MG63 (cell line): Measurements from ENCODE around the gene CCDC27. TPM values are rescaled to one million over a fixed set of nuclear protein-coding genes. Genes with fewer than 3 reads are reported as not detected.
"Not testable (repeated sequence)": the region's sequence is repeated elsewhere in the genome, so short reads cannot be mapped to it uniquely, and the experiment has no call there.

Experiments
- DNase-seq: peaks from one replicate; pipeline ENCODE4 v3.0.0-alpha.2; 2020
- H3K27me3 ChIP-seq: fragments of 250-450 bp; sonication (Bioruptor Pico); 2 replicates; pipeline ENCODE4 v1.5.1; 2020; ENCODE audit warnings: mild to moderate bottlenecking, moderate library complexity
- H3K36me3 ChIP-seq: fragments of 250-450 bp; sonication (Bioruptor Pico); 2 replicates; pipeline ENCODE4 v1.5.1; 2020; ENCODE audit warnings: mild to moderate bottlenecking, moderate library complexity
- H3K4me3 ChIP-seq: fragments of 250-450 bp; sonication (Bioruptor Pico); 2 replicates; pipeline ENCODE4 v1.5.1; 2020; ENCODE audit warnings: mild to moderate bottlenecking, moderate library complexity
- H3K9me3 ChIP-seq: fragments of 250-450 bp; sonication (Bioruptor Pico); 2 replicates; pipeline ENCODE4 v1.5.1; 2020; ENCODE audit warnings: mild to moderate bottlenecking, moderate library complexity
- total RNA-seq: library from RNA; depleted of rRNA; stranded (reverse); fragments of >200 nt; shearing (Covaris generic); gene quantifications from 2 replicates; pipeline ENCODE4 v1.2.3, GENCODE V29; 2014; ENCODE audit warnings: low replicate concordance

Gene CCDC27
- total RNA-seq, 1 experiment from 2014 or later: not detected

DNA sequence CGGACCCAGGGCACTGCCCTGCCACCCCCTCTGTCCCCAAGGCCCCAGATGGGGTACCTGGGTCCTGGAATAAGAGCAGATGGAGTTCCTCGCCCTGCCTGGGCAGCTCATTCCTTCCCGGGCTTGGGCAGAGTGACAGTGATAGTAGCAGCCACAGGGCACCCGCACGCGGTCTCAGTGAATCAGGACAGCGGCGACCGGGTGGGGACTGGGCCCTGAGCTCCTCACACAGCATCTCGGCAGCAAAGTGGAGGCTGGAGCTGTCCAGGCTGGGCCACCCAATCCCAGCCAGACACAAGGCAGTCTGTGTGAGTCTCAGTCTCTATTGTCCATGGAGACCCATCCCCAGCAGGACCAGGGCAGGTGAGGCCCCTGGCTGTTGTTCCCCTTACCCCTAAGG lies 37.4 kb upstream of the CCDC27 start:
- no peak overlapping the region for H3K4me3 ChIP-seq
- H3K9me3 ChIP-seq: no peaks in the 10 kb centered on the region
- no peaks in the 10 kb centered on the region for H3K36me3 ChIP-seq
- DNase-seq: no peak
- no peaks in the 10 kb centered on the region for H3K27me3 ChIP-seq

DNA sequence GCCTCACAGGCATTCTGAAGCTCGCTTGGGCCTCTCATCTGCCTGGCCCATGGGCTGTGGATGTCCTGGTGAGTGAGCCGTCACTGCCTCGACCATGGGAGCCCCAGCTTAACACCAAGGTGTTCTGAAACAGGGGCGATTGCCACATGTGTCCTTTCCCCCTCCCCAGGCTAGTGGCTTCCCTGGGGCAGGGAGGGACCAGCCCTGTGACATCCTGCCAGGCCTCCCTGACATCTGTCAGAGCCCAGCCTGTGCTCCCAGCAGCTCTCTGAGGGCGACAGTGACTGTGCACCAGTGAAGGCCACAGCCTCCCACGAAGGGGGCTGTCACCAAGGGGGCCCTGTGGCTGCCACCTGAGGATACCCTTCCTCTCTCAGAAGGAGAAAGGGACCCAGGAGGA lies 35.9 kb upstream of the CCDC27 start:
- Histone ChIP-seq H3K36me3 (no peaks in the 10 kb centered on the region), H3K9me3 (no peaks in the 10 kb centered on the region), H3K27me3 (no peaks in the 10 kb centered on the region), H3K4me3 (no peak overlapping the region)
- DNase-seq: no peak

DNA sequence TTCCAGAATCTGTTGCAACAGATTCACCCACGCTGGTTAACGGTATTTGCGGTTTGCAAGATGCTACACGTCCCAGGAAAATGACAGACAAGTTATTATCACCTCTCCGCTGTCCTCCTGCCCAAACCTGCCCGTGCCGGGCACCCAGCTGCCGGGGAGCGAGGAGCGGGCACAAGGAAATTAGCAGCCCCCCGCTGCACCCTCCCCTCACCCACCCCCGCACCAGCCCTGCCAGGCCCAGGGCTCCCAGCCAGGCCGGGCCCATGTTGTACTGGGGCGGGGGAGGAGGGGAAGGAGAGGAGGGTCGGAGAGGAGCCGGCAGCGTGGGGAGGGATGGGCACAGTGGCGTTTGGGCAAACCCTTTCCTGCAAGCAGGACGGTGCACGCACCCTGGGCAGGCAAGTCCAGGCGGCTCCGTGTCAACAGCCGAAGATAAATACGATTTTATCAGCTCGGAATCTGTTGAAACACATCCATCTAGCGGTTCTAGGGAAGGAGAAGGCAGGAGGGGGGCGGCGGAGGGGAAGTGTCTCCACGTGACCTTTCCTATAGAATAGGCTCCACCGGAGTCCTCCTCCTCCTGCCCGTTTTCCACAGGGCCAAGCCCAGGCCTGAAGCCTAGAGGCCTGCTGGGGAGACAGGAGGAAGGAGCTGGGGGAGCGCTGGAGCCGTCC lies 35.1 kb upstream of the CCDC27 start:
- Histone ChIP-seq H3K36me3 (no peaks in the 10 kb centered on the region), H3K27me3 (no peaks in the 10 kb centered on the region), H3K9me3 (no peaks in the 10 kb centered on the region), H3K4me3 (no peak overlapping the region)
- no peak for DNase-seq

DNA sequence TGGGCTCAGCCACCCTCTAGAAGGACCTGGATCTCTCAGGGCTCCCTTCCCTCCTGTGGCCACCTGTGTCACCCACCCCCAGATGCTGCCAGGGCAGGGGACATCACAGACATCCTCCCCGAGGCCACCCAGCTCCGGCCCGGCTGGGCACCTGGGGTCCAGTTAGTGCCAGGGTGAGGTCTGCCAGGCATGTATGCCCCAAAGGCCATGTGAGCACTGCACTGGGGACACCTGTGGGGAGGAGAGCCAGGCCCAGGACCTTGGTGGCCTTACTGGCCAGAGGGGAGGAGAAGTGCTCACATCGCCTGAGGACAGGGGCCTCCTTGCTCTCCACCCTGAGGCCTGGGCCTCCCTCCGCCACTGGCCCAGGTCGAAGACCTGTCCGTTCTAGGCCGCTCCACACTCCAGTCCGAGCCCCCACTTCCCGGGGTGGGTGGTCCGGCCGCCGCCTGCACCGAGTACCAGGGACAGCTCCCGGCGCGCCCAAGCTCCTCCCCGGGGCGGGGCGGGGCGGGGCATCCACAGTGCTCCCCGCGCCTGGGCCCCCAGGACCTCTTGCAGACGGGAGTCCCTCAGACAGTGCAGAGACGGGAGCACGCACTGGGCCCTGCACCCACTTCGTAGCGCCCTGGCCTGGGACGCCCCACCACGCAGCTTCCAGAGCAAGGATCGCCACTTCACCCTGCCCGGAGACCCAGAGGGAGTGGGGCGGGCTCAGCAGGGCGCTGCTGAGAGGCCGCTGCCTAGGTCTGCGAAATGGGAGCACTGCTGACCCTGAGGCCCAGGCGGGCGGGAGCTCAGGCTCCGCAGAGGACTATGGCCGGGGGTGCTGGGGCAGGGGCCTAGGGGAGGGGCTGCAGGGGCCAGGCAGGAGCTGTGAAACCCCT lies 34.3 kb upstream of the CCDC27 start:
- DNase-seq: no peak
- Histone ChIP-seq H3K36me3 (no peaks in the 10 kb centered on the region), H3K9me3 (no peaks in the 10 kb centered on the region), H3K4me3 (no peak overlapping the region), H3K27me3 (no peaks in the 10 kb centered on the region)

DNA sequence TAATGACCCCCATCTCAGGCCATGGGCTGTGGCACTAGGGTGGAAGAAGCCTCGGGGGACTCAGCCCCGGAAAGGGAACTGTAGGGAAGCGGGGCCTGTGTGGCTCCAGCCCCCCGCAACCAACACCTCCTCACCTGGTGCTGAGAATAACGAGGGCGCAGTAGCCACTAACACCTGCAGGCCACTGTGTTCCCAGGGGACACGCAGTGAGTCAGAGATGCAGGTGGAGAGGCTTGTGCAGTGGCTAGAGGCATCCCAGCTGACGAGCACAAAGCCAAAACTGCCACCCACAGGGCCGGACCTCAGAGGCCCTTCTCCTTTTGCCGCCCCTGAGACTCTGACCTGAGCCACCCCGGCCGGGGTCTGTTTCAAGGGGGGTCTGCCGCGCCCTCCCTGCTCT lies 33.5 kb upstream of the CCDC27 start:
- DNase-seq: no peak
- no peaks in the 10 kb centered on the region for H3K27me3 ChIP-seq
- H3K9me3 ChIP-seq: no peaks in the 10 kb centered on the region
- no peaks in the 10 kb centered on the region for H3K36me3 ChIP-seq
- H3K4me3 ChIP-seq: no peak overlapping the region

DNA sequence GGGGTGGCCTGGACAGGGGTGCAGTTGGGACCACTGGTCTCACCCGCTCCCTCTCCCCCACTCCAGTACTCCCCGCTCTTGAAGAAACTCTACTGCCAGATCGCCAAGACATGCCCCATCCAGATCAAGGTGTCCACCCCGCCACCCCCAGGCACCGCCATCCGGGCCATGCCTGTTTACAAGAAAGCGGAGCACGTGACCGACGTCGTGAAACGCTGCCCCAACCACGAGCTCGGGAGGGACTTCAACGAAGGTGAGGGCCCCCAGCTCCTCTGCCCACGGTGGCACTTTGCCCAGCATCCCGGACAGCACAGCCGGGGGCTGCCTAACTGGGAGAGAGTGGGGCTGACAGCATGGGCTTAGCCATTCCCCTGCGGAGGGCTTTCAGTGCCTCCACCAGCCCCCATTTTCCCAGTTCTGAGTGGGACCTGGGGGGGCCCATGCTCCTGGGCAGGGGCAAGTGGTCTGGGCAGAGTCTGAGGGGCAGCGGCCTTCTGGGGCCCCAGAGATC lies 30.2 kb upstream of the CCDC27 start:
- no peak for DNase-seq

DNA sequence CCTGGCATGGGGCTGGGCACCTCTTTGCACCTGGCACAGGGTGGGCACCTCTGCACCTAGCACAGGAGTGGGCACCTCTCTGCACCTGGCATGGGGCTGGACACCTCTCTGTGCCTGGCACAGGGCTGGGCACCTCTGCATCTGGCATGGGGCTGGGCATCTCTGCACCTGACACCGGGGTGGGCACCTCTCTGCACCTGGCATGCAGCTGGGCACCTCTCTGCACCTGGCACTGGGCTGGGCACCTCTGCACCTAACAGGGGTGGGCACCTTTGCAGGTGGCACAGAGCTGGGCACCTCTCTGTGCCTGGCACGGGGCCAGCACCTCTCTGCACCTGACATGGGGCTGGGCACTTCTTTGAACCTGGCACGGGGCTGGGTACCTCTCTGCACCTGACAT lies 29.4 kb upstream of the CCDC27 start:
- DNase-seq: no peak

More for the DNA sequence above, 30.2 kb upstream of the CCDC27 start:
- Histone ChIP-seq H3K36me3 (no peaks in the 10 kb centered on the region), H3K27me3 (no peaks in the 10 kb centered on the region), H3K4me3 (no peak overlapping the region), H3K9me3 (no peaks in the 10 kb centered on the region)

DNA sequence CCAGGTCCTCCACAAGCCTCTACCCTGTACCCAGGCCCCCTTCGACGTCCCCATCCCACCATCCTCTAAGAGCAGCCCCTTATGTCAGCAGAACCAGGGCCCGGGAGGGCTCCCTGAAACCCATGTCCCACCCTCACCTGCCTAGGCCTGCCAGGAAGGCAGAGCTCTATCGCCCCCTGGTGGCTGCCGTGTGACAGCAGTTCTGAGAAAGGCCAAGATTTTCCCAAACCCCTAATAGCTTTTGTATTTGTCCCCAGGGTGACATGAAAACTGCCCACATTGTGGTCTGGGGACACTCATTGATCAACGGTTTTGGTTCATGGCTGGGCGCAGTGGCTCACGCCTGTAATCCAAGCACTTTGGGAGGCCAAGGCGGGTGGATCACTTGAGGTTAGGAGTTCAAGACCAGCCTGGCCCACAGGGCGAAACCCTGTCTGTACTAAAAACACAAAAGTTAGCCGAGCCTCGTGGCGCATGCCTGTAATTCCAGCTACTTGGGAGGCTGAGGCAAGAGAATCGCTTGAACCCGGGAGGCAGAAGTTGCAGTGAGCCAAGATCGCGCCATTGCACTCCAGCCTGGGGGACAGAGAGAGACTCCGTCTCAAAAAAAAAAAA lies 27.7 kb upstream of the CCDC27 start:
- not testable (repeated sequence) for H3K27me3 ChIP-seq, H3K4me3 ChIP-seq, H3K9me3 ChIP-seq, H3K36me3 ChIP-seq
- peak; percentile 39 for DNase-seq

More for the DNA sequence above, 29.4 kb upstream of the CCDC27 start:
- H3K4me3 ChIP-seq: no peak overlapping the region
- no peaks in the 10 kb centered on the region for H3K36me3 ChIP-seq
- no peaks in the 10 kb centered on the region for H3K9me3 ChIP-seq
- no peaks in the 10 kb centered on the region for H3K27me3 ChIP-seq

DNA sequence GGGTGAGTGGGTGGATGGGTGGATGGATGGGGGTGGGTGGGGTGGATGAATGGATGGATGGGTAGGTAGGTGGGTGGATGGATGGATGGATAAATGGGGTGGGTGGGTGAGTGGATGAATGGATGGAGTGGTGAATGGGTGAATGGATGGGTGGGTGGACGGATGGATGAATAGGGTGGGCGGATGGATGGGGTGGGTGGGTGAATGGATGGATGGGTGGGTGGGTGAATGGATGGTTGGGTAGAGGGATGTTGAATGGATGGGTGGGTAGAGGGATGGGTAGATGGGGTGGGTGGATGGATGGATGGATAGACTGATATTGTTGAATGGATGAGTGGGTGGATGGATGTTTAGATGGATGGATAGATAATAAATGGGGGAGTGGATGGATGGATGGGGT lies 26.9 kb upstream of the CCDC27 start:
- no peaks in the 10 kb centered on the region for H3K36me3 ChIP-seq
- no peaks in the 10 kb centered on the region for H3K9me3 ChIP-seq
- DNase-seq: no peak
- no peak overlapping the region for H3K4me3 ChIP-seq
- H3K27me3 ChIP-seq: no peaks in the 10 kb centered on the region

DNA sequence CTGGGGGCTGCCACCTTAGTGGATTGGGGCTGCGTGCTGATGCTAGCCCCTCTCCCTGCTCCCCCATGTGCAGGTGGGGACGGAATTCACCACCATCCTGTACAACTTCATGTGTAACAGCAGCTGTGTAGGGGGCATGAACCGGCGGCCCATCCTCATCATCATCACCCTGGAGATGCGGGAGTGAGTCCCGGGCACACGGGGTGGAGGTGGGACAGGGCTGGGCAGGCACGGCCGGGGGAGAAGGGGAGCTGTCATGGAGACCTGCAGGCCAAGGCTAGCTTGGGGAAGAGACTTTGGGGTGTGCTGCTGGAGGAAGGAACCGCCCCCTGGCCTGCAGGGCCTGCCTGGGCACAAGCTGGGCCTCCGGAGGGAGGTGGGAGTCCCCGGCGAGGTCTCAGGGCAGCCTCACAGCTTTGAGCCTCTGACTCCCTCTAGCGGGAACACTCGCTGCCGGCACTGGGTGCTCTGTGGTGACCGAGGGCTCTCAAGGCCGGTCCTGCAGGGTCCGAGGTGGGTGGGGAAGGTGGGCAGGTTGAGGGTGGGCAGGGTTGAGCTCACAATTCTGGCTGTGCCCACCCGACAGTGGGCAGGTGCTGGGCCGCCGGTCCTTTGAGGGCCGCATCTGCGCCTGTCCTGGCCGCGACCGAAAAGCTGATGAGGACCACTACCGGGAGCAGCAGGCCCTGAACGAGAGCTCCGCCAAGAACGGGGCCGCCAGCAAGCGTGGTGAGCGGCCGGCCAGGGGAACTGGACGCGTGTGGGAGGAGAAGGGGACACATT lies 25.0 kb upstream of the CCDC27 start:
- no peaks in the 10 kb centered on the region for H3K27me3 ChIP-seq
- no peaks in the 10 kb centered on the region for H3K36me3 ChIP-seq
- DNase-seq: no peak
- no peaks in the 10 kb centered on the region for H3K9me3 ChIP-seq
- H3K4me3 ChIP-seq: no peak overlapping the region

DNA sequence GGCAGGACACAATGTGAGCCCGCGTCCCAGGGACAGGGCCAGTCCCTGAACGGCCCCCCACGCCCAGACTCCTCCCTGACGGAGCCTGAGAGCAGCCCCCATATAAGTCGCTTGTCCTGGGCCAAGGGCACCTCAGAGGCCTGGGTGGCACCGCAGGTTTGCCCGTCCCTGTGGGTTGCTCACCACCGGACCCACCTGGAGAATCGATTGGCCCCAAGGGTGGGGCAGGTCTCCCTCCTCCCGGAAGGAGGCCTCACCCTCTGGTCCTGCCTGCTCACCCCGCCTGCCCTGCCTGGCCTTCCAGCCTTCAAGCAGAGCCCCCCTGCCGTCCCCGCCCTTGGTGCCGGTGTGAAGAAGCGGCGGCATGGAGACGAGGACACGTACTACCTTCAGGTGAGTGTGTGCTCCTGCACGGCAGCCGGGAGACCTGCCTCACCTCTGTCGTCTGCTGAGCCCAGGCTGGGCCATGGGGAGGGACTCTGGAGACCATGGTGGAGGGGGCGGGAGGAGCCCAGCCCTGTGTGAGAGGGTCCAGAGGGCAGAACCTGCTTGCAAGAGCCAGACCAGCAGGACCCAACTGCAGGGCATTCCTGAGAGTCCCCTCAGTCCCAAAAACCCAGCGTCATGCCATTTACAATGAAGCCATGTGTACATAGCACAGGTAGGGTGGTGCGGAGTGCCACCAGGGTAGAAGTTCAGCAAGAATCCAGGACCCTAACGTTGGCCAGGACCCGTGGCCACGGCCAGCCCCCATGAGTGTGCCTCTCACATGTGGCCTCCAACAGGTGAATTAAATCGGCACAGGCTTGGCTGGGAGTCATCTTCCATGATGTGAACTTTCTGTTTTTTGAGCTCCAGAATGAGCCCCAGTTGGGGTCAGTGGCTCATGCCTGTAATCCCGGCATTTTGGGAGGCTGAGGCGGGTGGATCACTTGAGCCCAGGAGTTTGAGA lies 24.1 kb upstream of the CCDC27 start:
- H3K36me3 ChIP-seq: no peaks in the 10 kb centered on the region
- DNase-seq: no peak
- no peaks in the 10 kb centered on the region for H3K9me3 ChIP-seq
- H3K4me3 ChIP-seq: no peak overlapping the region
- no peaks in the 10 kb centered on the region for H3K27me3 ChIP-seq

DNA sequence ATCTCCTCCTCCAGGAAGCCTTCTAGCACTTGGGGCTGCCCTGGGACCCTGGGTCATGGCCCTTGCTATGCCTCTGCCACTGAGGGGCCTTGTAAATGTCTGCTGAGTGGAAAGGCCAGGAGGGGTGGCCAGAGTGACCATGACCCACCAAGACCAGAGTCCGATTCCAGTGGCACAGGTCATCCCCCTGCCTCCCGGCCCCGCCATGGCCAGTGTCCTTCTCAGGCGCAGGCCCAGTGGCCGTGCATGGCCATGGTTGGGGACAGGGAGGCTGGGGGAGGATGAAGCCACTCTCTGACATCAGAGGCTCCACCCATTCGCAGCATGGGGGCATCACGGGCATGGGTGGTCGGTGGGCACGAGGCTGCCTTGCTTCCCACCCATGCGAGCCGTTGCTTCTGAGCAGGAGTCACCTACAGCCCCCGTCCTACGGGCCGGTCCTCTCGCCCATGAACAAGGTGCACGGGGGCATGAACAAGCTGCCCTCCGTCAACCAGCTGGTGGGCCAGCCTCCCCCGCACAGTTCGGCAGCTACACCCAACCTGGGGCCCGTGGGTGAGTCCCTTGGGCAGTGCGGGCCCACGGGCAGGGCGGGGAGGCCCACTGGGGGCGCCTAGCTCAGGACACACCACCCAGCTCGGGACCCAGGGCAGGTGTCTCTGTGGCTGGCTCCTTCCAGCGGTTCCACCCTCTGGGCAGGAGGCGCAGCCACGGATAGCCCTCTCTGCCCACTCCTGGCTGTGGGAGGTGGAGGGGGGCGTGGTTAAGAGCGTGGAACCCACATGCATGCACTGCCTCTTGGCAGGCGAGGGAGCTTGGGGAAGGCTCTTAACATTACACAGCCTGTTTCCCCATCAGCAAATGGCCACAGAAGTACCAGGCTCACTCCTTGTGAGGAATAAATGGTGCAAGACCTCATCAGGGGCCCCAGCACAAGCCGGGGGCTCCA lies 22.4 kb upstream of the CCDC27 start:
- no peaks in the 10 kb centered on the region for H3K36me3 ChIP-seq
- no peaks in the 10 kb centered on the region for H3K9me3 ChIP-seq
- H3K27me3 ChIP-seq: no peaks in the 10 kb centered on the region
- DNase-seq: no peak
- no peak overlapping the region for H3K4me3 ChIP-seq

DNA sequence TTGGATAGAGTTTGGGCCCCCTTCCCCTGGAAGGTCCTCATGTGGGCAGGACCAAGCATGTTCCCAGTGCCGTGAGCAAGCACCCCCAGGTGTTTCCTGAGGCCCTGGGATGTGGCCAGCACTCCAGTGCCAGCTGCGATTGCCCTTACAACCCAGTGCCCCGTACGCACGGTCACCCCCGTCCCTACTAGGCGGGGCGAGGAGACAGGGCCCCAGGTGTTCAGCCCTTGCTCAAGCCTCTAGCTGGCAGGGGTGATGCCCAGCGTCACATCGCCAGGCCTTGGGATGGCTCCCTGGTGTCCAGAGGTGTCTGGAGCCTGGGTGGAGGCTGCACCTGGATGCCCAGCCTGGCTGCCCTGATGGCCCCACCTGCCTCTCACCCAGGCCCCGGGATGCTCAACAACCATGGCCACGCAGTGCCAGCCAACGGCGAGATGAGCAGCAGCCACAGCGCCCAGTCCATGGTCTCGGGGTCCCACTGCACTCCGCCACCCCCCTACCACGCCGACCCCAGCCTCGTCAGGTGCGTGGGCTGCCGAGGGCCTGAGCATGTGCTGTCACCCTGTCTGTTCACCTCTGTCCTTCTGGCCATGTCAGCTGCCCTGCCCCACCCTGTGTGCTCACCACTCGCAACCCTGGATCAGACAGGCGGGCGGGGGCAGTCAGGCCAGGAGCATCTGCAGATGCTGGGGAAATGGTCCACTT lies 21.6 kb upstream of the CCDC27 start:
- no peaks in the 10 kb centered on the region for H3K9me3 ChIP-seq
- no peaks in the 10 kb centered on the region for H3K27me3 ChIP-seq
- H3K4me3 ChIP-seq: no peak overlapping the region
- no peaks in the 10 kb centered on the region; the same call in 1 of the 2 replicates for H3K36me3 ChIP-seq
- no peak for DNase-seq
